PFSK-1 (cell line): ENCODE measurements around the gene TAF10.

ENCODE experiments used
- POLR2AphosphoS5 ChIP-seq: IDR thresholded peaks from 2 replicates; pipeline ENCODE4 v1.6.1; 2012; ENCODE audit warnings: low read depth, mild to moderate bottlenecking, control low read depth, low read length, moderate library complexity
- SIN3A ChIP-seq: IDR thresholded peaks from 2 replicates; pipeline ENCODE4 v1.6.1; 2012; ENCODE audit warnings: mild to moderate bottlenecking, low read length, moderate library complexity, borderline replicate concordance; ENCODE audit not compliant: insufficient read depth
- TAF1 ChIP-seq: IDR thresholded peaks from 2 replicates; pipeline ENCODE4 v1.6.1; 2012; ENCODE audit warnings: low read length, control low read depth, borderline replicate concordance; ENCODE audit not compliant: insufficient read depth

- no peak for TF ChIP-seq SIN3A
- no peak for TF ChIP-seq POLR2AphosphoS5
- no peak for TF ChIP-seq TAF1
These were observed 25.3 kb downstream of the TAF10 start for GRCh38 chr11:6586434-6587359.
